ENCODE results near the gene GSTO2.

GSTO2 gene

DNA sequence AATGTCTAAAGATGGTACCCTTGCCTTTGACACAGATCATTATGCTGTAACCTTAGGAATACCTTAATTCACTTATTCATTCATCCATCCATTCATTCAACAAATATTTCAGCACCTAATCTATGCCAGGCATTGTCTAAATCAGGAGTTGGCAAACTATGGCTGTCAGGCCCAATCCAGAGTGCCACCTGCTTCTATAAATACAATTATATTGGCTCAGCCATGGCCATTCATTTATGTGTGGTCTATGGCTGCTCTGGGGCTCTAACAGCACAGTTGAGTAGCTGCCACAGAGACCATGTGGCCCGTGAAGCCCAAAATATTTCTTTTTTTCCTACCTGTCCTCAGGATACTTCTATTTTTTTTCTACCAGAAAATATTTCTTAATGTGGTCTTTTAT, 75.2 kb downstream of the GSTO2 start:
- no peak for DNase-seq

DNA sequence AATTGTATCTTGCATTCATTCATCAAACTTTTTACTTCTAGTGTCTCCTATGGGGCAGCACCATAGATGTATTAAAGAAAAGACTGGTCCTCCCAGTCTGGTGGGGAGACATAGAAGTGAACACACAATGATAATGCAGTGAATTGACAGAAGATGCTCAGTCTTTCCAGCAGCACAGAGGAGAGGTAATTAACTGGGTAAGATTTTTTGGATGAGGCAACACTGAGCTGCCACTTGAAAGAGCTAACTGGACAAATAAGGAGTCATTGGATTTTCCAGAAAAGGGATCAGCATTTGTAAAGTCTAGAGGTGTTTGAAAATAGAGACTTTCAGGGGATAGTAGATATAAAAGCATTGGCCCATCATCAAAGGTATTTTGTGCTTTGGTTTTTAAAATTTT, 76.5 kb downstream of the GSTO2 start:
- no peak for DNase-seq

DNA sequence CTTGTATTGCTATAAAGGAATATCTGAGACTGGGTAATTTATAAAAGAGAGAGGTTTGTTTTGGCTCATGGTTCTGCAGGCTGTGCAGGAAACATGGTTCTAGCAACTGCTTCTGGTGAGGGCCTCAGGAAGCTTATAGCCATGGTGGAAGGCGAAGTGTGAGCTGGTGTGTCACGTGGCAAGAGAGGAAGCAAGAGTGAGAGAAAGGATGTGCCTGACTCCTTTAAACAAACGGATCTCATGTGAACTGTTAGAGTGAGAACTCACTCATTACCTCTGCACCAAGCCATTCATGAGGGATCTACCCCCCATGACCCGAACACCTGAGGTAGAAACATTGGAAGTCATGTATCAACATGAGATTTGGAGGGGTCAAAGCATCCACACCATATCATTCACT, 77.0 kb downstream of the GSTO2 start:
- DNase-seq = no peak

DNA sequence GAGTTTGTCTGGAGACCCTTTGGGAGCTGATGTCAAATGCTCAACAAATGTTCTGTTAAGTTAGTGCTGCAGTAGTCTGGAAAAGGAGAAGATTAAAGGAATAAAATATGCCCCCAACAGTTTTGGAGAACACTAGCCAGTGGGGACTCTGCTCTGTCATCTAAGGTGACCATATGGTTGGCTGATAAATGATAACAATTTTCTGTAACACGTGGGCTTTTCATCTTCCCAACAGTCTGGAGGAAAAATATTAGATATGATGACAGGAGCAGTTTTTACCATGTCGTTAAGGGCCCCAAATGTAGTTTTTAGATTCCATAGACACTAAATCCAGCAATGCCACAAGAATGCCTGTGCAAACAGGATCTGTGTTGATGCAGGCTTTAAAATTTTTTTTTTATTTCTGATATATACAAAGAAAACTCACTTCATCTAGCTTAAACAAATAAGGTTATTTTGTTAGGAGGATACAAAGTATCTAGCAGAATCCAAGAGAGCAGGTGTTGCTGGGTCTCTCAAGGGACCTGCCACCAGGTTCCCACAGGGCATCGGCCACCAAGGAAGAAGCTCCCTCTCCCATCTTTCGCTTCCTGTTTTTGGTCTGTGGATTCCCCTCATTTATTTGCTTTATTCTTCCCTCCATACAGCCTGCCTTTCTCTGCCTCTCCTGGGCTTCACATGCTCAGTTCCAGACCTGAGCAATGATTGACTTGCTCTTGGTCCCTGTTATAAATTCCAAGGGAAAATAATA, 78.5 kb downstream of the GSTO2 start:
- no peak for DNase-seq

DNA sequence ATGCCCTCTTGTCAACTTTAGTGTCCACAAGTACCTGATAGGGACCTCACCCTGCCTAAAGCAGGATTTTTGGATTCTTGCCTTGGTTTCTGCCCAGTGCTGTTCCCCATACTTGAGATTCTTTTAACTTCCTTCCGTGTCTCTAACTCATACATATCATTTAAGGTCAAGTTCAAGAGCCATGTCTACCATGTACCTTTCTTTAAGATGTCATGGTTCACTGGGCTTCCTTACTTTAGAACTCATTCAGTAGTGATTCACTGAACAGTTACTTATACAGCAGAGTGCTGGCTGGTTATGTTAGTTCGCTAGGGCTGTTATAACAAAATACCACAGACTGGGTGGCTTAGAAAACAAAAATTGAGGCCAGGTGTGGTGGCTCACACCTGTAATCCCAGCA, 79.6 kb downstream of the GSTO2 start:
- no peak for DNase-seq

DNA sequence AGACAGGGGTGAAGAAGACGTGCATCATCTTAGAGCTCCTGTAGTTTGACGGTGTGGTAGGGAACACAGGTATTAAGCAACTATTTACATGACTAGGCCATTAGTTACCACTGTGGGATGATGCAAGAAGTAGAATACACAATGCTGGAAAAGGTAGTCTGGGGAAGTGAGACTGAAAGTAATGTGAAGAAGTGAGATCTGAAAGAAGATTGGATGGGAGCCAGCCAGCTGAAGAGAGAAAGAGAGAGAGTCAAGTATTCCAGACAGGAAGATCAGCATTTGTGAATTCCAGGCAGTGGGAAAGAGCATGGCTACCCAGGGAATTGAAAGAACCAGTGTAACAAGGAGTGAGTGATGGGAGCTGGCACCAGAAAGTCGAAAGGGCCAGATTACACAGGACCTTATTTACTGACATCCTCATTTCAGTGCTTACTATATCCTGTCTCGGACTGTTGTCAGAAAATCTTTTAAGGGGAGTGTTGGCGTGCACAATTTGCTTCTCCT, 80.7 kb downstream of the GSTO2 start:
- DNase-seq = no peak

DNA sequence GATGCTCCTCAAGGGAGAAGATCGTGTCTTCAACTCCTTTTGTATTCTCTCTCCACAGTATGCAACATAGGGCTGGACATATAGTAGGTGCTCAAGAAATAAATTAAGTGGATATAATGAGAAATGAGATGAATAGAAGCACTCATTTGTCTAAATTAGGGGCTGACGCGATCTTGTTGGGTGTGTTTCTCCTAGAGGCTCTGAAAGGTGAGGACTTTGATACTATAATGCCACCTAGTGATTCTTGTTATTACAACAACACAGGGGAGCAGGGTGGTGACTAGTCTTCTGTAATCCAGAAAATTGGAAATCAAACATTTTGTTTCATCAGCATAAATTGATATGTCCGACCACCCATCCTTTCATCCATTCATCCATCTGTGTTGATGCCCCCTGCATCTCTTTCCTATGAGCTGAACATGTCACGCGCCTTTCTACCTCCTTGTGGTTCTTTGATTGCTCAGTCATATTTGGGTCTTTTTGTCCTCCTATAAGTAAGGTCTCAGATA, 81.2 kb downstream of the GSTO2 start:
- peak; percentile 49 to 55 for DNase-seq

DNA sequence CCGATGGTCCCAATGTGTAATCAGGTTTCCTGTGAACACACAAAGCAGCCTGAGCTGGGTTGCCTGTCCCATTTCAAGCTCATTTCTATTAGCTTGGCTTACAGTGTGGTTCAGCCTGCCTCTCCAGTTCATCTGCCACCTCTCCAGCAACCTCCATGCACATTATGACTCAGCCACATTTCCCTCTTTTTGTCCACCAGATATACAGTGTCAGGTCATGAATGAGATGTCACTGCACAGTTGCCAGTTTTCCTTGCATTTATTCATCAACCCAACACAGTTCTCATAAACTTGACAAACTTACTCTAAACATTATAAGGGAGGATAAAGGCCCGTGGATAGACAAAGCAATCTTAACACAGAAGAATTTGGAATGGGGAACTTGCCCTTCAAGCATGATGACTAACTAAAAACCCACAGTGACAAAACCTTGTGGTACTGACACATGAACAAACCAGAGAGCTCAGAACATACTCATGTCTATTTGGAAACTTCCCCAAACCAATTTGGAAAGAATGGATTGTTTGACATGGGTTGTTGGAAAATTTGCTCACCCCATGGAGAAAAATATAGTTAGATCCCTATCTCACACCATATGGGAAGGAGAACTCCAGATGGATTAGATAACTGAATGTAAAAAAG, 82.2 kb downstream of the GSTO2 start:
- no peak for DNase-seq

DNA sequence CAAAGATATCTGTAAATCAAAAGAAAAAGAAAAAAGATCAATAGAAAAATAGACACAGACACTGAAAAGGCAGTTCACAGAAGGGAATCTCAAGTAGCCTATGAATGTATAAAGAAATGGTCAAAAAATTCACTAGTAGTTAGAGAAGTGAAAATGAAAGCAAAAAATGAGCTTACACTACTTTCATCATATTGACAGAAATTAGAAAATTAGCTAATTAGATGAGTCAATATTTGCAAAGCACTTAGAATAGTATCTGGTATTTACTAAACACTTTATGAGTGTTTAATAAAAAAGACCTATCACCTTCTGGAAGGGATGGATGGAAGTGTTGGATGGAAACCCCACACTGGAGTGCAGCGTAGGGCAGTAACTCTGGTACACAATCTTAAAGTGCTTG, 82.9 kb downstream of the GSTO2 start:
- no peak for DNase-seq

DNA sequence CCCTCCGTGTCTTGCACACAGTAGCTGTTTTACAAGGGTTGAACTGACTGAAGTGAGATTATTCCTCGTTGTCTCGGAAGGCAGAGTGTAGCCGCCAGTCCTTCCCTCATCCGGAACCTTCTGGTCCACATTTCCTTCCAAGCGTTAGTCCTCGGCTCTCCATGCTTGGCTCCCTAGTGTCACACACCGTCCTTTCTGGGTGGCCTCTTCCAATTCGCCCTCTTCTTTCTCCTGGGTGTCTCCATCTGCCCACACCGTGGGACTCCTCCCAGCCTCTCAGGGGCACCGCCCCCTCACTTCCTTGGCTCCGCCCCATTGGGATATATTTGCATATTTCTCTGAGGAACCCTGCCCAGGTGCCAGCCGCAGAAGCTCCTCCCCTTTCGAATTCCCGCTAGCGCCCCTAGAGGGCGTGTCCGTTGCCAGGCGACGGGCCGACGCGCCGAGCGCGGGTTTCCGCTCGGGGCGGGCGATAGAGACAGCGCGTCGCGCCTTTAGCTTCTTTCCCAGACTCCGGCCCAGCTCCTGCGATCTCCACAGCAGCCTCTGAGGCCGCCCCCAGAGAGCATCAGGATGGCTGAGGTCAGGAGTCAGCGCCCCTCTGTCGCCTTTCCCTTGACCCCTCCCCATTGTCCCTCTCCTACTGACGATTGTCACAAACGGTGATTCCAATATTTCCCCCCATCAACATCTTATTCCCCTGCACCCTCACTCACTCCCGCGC, 84.5 kb downstream of the GSTO2 start, which contains the start of gene CFAP58:
TSS of gene CFAP58 (plus strand) at position 509 of the 724 bp plus-strand sequence. CDS start at position 574, 65 bp downstream.
- DNase-seq = peak; percentile 31 to 87
